ENCODE measurements around the gene LRCH4. TPM values are rescaled to one million over a fixed set of nuclear protein-coding genes. Genes with fewer than 3 reads are reported as not detected.
A peak's percentile ranks its signal among the peaks of the same experiment; 100 is the strongest.

The LRCH4 gene
- total and polyA plus RNA-seq, 2 of the 13 experiments (the other 11 are each of a cell fraction or from before 2014, with no cell fraction given): 7.0 to 9.3 TPM

DNA sequence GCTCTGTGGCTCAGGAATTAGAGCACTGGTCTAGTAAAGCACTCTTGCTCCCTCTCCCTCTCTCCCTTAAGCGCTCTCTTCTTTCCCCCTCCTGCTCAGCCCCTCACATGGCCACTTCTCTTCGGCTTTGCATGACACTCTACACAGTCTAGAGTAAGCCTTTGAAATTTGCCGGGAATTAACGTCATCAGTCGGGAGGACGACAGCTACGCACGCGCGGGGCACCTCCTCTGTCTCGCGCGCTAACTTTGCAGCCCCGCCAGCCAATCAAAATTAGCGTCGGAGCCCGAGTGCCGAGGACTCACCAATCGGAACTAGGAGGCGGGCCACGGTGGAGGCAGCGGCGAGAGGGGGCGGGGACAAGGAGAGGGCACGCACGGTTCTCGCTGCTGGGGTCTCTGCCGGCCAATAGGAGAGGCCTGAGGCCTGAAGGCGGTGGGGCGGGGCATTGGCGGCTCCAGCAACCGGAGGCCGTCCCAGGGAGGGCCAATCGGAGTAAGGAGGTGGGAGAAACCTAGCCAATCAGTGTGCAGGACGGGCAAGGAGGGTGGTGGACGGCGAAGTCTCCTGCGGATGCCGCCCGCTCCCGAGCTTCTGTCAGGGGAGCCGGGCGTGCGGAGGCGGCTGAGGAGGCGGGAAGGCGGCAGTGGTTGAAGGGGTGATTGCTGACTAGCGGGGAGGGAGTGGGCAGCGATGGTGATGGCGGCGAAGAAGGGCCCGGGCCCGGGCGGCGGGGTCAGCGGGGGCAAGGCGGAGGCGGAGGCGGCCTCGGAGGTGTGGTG, 47.1 kb downstream of the LRCH4 start, which contains the start of gene AGFG2 (continued):
- TF ChIP-seq HBP1 (CRISPR knock-in tag; IDR thresholded peaks at IDR 0.05; ENCODE audit: low read depth) (peak; percentile 98), EHMT2 (IDR thresholded peaks at IDR 0.05; ENCODE audit: borderline replicate concordance, low read depth, low read length) (no peak), CENPT (CRISPR knock-in tag; IDR thresholded peaks at IDR 0.05; ENCODE audit: low read depth) (no peak), PTBP1 (IDR thresholded peaks at IDR 0.05; ENCODE audit: low read depth, low read length, poor library complexity, severe bottlenecking) (no peak), PHB2 (IDR thresholded peaks at IDR 0.05; ENCODE audit: partially characterized antibody) (no peak), REST (IDR thresholded peaks at IDR 0.05; ENCODE audit: borderline replicate concordance in 1 of 2, low read depth in 1 of 2, low read length in 2 of 2) (peak in 1 of 2 experiments; percentile 51; a peak in 2 of 4 replicates), RORA (CRISPR knock-in tag; IDR thresholded peaks at IDR 0.05) (no peak), FOXP4 (CRISPR knock-in tag; IDR thresholded peaks at IDR 0.05) (no peak; the same call in 1 of the 2 replicates), SNRNP70 (IDR thresholded peaks at IDR 0.05; ENCODE audit: low read depth, low read length) (no peak)
- TF ChIP-seq, protein P1, sequence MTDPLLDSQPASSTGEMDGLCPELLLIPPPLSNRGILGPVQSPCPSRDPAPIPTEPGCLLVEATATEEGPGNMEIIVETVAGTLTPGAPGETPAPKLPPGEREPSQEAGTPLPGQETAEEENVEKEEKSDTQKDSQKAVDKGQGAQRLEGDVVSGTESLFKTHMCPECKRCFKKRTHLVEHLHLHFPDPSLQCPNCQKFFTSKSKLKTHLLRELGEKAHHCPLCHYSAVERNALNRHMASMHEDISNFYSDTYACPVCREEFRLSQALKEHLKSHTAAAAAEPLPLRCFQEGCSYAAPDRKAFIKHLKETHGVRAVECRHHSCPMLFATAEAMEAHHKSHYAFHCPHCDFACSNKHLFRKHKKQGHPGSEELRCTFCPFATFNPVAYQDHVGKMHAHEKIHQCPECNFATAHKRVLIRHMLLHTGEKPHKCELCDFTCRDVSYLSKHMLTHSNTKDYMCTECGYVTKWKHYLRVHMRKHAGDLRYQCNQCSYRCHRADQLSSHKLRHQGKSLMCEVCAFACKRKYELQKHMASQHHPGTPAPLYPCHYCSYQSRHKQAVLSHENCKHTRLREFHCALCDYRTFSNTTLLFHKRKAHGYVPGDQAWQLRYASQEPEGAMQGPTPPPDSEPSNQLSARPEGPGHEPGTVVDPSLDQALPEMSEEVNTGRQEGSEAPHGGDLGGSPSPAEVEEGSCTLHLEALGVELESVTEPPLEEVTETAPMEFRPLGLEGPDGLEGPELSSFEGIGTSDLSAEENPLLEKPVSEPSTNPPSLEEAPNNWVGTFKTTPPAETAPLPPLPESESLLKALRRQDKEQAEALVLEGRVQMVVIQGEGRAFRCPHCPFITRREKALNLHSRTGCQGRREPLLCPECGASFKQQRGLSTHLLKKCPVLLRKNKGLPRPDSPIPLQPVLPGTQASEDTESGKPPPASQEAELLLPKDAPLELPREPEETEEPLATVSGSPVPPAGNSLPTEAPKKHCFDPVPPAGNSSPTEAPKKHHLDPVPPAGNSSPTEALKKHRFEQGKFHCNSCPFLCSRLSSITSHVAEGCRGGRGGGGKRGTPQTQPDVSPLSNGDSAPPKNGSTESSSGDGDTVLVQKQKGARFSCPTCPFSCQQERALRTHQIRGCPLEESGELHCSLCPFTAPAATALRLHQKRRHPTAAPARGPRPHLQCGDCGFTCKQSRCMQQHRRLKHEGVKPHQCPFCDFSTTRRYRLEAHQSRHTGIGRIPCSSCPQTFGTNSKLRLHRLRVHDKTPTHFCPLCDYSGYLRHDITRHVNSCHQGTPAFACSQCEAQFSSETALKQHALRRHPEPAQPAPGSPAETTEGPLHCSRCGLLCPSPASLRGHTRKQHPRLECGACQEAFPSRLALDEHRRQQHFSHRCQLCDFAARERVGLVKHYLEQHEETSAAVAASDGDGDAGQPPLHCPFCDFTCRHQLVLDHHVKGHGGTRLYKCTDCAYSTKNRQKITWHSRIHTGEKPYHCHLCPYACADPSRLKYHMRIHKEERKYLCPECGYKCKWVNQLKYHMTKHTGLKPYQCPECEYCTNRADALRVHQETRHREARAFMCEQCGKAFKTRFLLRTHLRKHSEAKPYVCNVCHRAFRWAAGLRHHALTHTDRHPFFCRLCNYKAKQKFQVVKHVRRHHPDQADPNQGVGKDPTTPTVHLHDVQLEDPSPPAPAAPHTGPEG (CRISPR knock-in tag; IDR thresholded peaks at IDR 0.05): no peak
- TF ChIP-seq, protein P2, sequence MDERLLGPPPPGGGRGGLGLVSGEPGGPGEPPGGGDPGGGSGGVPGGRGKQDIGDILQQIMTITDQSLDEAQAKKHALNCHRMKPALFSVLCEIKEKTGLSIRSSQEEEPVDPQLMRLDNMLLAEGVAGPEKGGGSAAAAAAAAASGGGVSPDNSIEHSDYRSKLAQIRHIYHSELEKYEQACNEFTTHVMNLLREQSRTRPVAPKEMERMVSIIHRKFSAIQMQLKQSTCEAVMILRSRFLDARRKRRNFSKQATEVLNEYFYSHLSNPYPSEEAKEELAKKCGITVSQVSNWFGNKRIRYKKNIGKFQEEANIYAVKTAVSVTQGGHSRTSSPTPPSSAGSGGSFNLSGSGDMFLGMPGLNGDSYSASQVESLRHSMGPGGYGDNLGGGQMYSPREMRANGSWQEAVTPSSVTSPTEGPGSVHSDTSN (CRISPR knock-in tag; IDR thresholded peaks at IDR 0.05): no peak
- TF ChIP-seq, protein P3, sequence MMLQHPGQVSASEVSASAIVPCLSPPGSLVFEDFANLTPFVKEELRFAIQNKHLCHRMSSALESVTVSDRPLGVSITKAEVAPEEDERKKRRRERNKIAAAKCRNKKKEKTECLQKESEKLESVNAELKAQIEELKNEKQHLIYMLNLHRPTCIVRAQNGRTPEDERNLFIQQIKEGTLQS (CRISPR knock-in tag; IDR thresholded peaks at IDR 0.05): no peak; the same call in 1 of the 2 replicates

Data from HepG2 (cell line).